Hematopoietic multipotent progenitor cell (in vitro differentiated cells): Measurements from ENCODE around the gene HOXD4. TPM values are rescaled to one million over a fixed set of nuclear protein-coding genes. Genes with fewer than 3 reads are reported as not detected.

ENCODE experiments used
- DNase-seq, 3 donors: peaks; one replicate each; pipeline ENCODE4 v3.0.0-alpha.2; 2011 to 2015; ENCODE audit warnings: low read depth in 2 of 3, low spot score in 2 of 3
- total RNA-seq: library from RNA; depleted of rRNA; stranded (reverse); fragments of >200 nt; gene quantifications from one replicate; pipeline ENCODE4 v1.2.3, GENCODE V29; 2012

Gene HOXD4
- total RNA-seq, 1 donor = not detected

DNA sequence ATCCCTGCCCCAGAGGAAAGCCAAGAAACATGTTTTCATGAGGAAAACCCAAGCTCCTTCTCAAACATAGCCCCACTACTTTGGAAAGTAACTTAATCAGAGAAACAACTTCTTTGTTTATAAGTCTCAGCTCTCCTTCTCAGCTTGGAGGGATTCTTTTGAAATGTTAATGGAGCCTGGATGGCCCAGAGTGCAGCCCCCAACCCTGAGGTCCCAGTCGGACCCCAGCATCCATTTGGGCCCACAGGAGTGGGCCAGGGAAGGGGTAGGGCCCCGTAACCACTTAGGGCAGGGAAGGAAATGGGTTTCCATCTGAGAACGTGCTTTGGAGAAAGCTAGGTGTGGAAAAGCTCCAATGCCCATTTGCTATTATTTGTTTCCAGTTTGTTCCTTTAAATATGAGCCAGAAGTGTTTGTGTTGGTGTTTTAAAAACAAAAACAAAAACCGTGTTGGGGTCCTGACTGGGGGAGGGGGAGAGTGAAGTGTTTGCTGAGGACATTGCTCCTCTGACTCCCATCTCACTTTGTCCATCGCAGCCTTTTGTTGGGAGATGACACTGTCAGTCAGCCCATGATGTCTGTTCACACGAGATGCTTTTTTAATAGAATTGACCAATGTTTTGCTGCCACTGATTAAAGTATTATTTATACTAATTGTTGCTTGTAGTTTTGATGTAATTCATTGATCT, 4.2 kb downstream of the HOXD4 start:
- no peak for DNase-seq

DNA sequence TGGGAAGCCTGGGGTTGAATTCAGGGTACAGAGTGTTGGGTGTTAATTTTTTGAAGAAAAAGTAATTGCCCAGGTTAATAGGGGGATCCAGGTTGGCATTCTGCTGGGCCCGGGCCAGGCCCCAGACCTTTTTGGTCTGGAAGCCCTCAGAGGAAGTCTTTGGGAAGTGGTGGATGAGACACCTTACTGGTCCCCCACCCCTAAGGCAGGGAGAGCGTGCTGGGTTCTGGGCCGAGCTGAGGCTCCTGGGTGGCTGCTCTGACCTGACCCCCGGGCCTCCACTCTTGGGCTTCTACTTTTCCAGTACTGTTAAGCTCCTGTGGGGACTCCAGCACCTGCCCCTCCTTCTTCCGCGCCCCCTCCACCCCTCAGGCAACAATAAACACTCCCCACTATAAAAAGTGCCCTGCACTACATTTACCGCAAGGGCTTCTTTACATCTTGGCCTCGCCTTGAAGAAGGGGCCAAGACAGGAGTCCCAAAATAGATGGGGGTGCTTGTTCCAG, 5.0 kb downstream of the HOXD4 start:
- DNase-seq = no peak

DNA sequence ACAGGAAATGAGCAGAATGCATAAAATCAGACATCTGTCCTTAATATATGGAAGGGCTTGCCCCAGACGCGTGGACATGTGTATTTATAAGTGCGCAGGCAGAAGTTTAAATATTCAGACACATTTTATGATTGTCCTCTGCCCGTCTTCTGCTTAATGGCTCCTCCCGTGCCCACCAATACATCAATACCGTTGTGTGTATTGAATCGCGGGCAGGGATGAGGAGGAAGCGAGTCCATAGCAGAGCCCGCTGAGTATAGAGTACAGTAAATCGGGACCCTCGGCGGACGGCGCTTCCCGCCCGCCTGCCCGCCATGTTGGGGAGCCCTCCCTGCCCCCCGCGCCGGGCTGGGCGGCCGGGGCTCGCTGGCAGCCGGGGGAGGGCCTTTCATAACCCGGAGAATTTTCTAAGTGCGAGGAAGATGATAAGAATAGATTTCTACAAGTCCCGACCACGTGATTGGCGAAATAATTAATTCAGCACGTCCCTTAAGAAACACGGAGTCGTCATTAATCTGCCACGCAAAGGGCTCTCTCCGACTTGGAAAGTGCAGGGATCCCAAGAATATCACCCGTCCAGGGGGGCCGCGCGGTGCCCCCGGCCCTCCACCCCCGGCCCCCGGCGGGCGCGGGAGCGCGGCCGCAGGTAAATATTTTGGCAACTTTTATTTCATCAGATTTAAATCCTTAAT, 5.6 kb downstream of the HOXD4 start, which contains the start of gene HOXD3:
Gene HOXD3 (plus strand): TSS at position 501 of the 692 bp plus-strand sequence. CDS start 11,808 bp downstream, outside the sequence.
- no peak for DNase-seq

DNA sequence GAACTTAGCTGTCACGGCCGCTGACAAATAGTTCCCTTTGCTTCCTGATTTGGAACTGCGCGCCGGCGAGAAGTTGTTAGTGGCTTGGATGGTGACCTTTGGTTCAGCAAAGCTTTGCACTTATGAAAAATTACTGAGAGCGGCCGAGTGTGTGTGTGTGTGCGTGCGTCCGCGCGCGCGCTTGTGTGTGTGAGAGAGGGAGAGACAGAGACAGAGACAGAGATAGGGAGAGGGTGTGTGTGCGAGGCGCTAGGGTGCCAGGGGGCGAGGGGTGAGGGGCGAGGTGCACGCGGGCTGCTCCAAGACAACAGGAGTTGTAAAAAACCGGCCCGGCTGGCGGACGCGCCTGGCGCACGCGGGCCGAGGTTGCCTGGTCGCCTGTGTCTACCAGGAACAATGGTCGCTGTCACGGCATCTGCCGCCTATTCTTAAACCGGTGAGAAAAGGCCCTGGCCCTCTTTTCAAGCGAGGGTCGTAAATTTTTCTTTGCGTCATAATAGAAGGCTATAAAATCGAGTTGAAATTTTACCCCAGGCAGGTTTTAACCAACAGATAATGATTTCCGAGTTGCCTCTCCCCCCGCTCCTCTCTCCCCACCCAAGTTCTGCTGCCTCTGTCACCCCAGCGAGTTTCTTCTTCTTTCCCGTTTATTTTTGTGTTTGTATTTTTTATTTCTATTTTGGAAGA, 6.3 kb downstream of the HOXD4 start:
- DNase-seq = no peak

DNA sequence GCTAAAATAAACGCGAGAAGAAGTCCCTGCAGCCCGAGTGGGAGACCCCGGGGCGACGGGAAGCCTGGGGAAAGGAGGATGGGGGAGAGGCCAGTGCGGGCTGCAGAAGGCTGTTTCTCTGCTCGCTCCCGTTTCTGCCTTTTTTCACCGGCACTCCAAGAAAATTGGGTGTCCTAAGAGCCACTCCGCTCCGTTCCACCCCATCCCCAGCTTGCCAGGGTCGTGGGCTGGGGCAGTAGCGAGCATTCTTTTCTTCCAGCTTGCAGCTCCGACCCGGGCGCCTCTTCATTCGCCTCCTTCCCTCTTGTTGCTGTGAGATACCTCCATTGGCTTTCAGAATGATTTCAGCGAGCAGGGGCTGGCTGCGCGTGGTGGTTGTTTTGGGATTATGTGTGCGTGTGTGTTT, 6.8 kb downstream of the HOXD4 start:
- no peak for DNase-seq

DNA sequence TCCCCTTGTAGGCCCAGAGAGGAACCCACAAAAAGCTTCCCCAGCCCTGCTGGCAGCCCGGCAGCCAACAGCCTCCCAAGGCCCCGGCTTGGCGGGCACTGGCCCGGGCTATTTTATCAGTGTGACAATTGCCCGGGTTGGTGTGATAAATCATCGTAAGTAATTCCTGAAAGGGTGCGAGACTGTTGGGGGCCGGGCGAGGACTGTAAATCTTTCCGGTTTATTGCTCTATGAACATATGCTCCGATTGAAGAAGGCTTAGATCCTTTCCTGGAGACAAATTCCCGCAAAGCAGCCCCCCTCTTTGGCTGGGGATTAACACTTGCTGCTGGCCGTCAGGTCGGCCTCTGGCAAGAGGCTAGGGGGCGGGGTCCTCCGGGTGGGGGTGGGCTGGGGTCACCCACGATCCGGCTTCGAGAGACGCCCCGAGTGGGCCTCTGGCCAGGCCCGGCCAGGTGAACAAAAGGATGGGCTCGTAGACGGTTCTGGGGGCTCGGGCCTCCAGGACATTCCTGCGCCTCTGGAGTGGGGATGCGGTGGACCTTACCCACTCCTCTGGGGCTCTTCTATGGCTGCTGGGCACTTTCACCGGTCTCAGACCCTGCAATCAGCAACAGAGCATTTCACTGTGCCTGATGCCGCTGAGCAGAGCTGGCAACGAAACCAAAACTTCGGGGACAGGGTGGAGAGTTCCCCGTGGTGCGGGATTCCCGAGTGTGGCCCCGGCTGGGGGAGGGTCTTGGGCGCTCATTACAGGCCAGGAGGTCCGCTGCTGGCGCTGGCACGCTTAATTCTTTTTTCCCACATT, 7.7 kb downstream of the HOXD4 start:
- no peak for DNase-seq

DNA sequence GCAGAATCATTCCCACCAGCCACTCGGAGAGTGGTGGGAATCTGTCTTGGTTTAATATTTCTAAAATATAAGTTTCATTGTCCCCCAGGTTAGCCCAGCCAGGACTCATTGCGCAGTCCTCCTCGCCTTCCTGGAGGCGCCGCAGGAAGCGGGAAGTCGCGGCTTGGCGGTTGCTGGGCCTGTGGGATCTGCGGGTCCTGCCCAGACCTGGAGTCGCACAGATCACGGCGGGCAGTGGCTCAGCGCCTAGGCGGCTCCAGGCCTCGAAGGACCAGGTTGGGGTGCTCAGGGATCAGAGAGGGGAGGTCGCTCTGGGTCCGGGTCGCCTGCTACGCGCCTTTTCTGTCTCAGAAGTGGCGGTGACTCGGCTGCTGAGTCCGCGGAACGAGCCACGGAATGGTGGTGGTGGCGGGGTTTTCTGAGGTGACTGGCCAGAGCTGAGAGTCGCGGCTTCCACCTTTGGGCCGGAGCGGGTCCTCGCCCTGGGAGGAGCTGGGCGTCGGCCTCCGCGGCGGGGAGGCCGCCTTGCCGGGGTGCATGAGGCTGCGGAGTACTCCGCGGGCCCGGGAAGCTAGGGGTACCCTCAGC, 8.4 kb downstream of the HOXD4 start:
- DNase-seq = no peak

DNA sequence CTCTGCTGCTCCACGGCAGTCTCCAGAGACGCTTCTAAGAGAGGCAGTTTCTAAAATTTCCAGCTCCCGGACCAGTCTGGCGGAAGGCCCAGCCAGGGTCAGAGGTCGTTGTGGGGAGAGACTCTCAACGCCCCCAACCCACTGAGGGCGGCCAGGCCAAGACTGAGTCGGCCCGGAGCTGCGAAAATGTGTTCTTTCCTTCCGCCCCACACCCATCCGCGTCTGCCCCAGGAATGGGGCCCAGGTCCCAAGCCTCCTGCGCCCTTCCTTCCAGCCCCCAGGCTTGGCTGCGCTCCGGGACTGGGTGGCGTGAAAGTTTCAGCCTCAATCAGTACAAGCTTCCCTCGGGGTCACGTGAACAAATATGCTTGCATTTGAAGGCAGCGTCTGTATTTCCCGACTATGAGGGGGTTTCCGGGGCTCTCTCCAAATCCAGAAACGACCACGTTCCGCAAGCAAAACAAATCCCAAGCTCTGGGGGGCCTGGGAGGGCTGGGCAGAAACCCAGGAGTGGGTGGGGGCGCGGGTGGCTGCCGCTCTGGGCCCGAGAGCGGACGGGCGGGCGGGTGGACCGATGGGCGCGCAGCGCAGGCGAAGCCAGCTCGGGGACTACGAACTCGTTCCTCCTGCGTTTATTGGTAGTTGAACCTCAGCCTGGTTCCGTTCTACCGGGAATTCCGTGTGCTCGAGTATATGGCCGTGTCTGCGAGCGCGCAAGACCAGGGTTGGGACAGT, 9.1 kb downstream of the HOXD4 start:
- no peak for DNase-seq

DNA sequence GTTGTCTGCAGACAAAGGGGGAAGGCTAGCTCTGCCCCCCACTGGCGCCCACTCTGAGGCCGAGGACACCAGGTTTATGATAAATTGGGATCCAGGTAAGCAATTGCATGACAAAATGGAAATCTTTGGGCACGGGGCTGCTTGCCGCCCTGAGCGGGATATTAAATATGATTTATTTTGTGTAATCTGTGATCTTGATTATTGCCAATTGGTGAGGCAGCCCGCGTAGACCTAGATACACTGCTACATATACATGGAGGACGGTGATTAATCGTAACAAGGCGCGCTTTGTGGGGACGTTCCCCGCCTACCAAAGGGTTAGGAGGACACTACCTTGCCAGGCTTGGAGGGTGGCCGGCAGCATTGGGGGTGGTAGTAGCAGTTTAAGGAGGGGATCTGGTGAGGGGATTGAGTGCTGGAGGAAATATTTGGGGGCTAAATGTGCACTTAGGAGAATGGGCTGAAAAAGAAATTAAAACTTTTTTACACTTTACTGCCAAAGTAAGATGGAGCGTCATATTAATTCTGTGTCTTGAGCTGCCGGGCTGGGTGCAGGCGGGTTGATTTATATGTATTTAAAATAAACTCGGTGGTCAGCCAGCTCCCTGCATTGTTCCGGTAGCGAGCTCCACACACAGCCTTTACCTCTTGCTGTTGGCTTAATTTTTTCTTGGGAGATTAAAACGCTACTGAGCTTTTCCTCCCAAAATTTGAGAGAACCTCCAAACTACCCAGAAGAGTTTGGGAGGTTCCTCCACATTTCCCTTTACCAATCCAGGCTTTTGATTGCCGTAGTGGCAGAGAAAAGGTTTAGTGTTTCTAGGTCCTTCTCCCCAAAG, 9.9 kb downstream of the HOXD4 start:
- no peak for DNase-seq

DNA sequence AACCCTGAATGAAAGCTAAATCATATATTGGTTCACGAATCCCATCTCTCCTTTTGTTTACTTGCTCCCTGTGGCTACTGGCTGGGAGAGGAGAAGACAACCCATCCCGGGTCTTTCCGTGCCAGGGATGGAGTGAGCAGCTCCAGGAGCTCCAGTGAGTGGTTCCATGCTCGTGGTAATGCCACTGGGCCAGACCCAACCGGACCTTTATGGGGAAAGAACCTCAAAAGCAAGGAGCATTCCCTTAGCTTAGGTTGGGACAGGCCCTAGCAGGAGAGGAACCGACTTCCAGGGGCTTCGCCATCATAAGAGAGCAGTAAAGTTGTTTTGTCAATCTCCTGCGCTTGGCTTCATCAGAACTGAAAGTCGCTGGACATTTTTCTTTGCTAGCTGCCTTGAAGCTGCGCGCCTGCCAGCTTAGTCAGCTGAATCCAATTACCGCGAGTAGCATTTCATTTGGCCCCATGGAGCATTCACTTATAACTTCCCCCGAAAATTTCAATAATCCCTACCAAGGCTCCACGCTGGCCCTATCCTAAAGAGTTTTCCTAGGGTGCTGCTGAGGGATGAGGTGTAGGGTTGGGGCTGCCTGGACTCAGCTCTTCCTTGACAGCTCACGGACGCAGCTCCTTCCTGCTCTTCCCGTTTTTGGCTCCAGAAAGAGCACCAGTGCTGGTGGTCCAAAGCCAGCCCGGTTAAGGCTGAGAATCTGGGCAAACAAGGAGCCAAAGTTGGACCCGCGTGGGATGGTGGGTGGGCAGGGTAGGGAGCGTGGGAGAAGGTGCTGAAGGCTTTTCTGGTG, 10.7 kb downstream of the HOXD4 start:
- DNase-seq = no peak

DNA sequence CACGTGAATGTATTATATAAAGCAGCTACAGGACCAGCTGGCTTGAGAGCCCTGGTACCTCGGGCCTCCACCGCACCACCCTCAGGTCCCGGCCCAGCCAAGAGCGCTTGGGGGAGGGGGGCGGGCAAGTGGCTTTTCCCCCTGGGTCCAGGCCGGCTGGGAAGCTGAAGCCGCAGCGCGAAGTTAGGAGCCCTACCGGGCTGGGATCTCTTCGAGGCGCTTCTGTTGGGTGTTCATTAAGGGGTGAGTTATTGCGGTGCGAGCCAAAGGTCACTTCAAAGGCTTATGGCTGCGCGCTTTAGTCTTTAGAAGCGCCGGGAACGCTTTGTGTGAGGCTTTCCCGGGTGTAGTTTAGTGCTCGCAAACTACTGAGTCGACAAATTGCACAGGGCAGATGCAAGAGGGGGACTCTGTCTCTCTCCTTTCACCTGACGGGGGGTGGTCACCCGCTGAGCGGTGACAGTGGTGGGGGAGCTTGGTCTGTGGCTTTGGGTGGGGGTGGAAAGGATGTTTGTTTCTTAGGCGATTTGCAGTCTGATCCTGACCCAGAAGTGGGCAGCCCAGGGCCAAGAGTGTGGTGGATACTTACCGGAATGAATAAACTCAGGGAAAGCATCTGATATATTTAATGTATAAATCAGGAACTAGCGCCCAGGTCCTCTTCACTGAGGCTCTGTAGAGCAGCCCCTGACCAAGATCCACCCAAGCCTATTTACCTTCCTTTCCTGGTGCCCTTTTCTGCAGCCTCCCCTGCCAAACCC, 11.7 kb downstream of the HOXD4 start:
- no peak for DNase-seq

DNA sequence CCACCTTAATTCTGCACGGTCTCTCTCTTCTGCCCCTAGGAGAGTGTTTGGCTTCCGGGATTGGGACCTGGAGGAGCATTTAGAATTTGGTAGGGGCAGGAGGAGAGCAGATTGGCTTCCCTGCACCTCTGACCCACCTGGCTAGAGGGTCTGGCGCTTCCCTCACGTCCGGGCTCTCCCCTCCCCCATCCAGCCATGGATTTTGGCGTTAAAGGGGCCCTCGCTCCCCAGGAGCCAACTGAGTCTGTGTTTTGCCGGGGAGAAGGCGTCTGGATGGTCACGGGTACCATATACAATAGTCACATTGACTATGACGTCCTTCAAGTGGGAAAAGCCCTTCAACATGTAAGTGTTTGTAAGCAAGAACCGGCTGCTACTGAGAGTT, 12.3 kb downstream of the HOXD4 start:
- no peak for DNase-seq

DNA sequence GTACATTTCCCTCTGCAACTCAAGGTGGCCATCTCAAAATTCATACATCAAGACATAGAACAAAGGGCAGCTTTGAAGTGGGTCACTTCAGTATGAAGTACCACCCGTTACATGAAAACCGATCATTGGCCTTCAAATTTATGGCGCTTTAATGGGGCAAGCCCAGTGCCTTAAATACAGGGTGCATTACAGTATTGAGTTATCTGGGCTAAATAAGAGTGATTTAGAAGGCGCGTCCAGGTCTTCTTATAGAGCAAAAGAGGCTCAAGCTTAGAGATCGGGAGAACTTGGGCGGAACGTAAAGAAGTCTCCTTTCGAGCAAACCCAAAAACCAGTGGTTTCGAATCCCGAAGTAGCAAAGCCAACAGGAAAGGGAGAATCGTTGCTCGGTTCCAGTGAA, 12.9 kb downstream of the HOXD4 start:
- DNase-seq = no peak

DNA sequence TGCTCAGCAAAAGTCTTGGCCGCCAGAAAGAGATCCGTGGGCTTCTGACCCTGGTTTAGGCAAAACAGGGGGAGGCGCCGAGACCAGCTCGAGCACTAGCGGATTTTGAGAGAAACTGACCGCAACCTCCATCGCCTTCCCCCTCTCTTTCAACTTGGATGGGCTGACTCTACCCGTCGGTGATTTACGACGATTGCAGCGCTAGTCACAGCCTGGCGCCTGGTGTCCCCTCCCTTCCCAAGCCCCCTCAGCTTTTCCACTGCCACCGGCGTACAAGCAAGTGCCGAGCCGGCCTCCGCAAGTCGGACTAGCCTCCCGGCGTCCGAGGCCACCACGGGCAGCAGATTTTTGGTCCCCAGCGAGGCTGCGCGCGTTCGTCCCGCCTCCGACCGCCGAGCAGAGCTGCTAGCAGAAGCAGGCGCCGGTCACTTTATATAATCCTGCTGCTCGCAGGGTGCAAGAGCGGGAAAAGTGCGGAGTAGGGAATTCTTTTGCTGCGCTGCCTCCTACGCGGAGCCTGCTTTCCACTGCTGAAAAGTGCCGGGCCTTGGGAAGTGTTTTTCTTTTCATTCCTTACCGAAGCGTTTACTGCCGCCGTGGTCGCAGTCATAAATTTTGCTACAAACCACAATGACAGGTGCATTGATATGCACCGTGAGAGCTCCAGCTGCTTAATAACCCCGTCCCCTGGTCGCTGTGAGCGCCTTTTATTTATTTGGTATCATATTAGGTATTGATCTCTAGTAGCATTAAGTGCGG, 13.4 kb downstream of the HOXD4 start:
- DNase-seq = no peak

DNA sequence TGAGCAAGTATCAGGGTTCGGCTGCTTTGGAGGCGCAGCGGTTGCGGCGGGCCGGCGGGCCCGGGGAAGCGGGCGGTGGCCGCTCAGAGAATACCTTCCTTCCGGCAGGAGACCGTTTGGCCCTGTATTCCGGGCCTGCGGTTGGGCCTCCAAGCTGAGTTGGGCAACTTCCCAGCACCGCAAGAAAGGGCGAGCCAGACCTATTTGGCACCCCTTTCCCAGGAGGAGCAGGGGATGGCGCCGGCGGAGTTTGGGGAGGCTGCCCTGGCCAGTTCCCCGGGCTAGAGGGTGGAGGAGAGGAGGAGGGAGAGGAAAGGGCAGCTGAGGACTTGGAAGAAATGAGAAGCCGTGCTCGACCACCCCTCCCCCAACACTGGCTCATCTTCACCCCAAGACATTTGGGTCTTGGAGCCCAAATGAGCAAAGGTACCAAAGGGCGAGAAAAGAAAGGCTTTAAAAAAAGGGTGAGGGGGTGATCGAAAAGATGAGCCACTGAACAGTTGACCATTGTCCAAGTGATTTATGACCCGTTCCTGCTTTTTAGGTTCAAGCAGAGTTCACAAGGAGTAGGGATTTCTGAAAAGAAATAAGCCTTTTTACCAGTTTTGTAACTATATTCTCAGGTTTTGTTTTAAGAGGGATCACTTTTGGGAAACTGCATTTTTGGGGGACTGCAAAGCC, 14.2 kb downstream of the HOXD4 start:
- DNase-seq = no peak

DNA sequence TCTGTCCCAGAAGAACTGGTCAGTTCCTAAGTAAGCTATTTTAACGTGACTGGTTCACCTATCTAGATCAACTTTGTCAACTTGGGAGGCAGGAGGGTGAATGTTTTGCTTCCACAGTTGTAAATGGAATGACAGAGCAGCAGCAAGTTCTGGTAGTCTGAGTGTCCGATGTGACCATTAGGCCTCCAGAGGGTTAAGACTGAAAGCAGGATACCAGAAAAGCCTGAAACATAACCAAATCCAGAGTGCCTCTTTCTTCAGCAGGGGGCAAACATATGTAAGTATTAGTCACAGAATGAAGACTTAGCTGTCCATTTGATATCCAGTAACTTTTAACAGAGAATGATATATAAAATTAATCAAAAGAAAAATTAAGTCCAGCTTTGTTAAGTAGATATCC, 14.9 kb downstream of the HOXD4 start:
- no peak for DNase-seq
